T47D (cell line): ENCODE results near the gene PPP2R5C.

ENCODE experiments used
- DNase-seq, 2 experiments: peaks; one replicate each; pipeline versions ENCODE4 v3.0.0 to v3.0.0-alpha.2; 2011 to 2012; ENCODE audit warnings: low read depth in 1 of 2, low spot score in 1 of 2
- JUND ChIP-seq: IDR thresholded peaks from 2 replicates; pipeline ENCODE4 v1.6.1; 2012; ENCODE audit warnings: low read depth
- in situ Hi-C: cut with HindIII; loops from 2 replicates; pipeline ENCODE4 v1.10.0; 2016; ENCODE audit warnings: low sequenced_read_pairs, low pct_unique_long_range_greater_than_20kb

The PPP2R5C gene

DNA sequence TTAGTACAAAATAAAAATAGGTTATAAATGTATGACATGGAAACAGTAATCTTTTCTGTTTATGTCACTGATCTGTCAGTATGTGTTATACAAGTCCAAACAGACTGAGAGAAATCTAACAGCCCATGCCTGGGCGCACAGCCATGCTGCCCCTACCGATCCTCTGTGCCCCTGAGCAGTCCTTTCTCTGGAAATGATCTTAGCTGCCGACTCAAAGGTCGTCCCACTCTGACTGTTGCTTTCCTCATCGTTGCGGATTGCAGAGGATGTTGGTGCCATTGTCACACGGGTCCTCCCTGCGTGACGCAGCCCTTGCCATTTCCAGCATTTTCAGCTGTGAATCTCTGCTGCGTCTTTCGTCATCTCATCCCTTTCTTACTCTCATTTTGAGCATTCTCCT is 119.9 kb downstream of the PPP2R5C start:
- TF ChIP-seq JUND, result no peak
- no peak for DNase-seq
- in situ Hi-C loops, result no loop called here

DNA sequence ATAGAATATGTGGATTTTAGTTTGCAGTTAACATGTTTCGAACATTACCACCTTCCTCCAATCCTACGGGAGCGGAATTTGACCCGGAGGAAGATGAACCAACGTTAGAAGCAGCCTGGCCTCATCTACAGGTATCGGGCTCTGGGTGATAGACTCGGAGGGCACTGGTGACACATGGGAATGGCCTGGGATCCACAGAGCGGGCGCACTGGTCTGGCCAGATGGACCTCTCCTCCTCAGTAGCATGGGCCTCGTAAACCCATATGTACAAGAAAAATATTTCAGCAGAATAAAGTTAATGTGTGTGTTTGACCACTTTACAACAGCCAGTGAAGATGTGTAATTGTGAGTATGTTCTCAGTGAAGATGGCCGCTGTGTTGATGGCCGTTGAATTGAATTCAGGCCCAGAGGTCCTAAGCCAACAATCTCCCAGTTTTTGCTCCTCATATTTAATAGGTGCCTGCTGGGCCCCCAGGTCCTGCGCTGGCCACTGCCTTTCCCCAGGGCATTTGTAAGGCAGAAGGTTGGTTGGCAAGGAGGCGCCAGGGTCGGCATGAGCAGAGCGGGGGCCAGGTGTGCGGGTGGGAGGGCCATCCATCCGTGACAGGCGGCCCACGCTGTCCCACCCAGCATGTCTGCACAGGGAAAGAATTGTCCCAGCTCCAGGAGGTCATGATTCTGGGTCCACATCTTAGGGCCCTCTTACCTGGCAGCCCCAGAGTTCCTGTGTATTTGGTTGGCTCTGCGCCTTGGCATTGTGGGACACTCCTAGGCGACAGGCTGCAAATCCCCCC is 120.8 kb downstream of the PPP2R5C start:
- TF ChIP-seq JUND, result no peak
- DNase-seq, result no peak
- in situ Hi-C loops, result no loop called here

DNA sequence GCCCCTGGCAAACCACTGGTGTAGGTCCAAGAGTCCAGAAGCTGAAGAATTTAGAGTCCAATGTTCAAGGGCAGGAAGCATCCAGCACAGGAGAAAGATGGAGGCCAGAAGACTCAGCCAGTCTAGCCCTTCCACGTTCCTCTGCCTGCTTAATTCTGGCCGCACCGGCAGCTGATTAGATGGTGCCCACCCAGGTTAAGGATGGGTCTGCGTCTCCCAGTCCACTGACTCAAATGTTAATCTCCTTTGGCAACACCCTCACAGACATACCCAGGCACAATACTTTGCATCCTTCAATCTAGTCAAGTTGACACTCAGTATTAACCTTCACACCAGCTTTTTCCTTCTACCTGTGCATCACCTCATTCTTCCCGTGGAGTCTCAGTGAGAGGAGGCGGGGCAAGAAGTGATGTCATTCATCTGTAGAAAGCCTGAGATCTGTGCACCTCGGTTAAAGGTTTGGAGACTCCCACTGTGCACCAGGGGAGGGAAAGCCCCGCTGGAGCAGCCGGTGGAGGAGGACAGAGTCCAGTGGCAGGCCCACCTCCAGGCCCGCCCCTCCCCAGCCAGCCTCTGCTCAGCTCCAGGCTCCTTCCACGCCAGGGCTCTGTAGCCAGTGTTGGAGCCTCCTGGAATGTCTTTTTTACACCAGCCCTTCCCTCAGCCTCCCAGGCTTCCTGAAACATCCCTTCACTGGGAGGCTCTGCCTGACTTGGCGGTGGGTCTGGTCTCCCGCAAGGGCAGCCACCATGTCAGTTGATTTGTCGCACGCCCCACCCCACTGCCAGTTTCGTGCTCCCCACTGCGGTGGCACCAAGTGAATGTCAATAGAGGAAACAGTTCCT is 122.8 kb downstream of the PPP2R5C start:
- TF ChIP-seq JUND, result no peak
- no peak for DNase-seq
- in situ Hi-C loops, result no loop called here

DNA sequence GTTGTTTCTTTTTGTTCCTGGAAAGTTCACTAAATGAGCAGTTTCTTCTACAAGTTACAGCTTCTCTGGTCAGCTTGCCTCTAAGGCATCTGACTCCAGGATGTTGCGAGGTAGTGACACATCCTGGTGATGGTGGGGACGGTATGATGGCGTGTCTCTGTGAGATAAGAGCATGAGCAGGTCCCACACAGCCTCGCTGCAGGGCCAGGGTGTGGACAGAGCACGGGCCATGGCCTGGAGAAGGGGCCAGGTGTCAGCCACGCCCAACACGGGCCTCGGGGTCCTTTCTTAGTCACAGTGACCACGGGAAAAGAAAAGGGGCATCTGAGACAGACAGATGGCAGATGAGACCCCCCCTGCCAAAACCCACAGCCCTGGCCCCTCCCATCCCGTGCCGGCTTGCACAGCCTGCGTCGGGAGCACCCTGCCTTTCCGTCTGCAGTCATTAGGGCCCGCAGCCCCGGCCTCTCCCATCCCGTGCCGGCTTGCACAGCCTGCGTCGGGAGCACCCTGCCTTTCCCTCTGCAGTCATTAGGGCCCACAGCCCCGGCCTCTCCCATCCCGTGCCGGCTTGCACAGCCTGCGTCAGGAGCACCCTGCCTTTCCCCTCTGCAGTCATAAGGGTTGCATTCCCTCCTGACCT is 123.5 kb downstream of the PPP2R5C start:
- in situ Hi-C loops, result no loop called here
- no peak for TF ChIP-seq JUND
- DNase-seq, result no peak

DNA sequence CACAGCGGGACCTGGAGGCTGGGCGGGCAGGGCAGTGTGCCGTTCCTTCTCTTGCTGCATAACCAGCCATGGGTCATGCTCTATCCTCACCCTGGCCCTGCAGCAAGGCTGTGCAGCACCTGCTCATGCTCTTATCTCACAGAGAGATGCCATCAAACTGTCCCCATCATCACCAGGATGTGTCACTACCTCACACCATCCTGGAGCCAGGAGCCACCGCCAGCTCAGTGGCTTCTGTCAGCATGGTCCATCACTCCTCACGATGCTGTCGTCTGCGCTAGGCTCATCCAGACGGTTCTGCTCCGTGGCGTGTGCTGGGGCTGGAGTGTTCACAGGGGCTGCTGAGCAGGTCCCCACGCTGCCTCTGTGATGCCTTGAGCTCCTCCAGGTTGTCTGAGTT is 125.7 kb downstream of the PPP2R5C start:
- no peak for TF ChIP-seq JUND
- in situ Hi-C loops, result no loop called here
- DNase-seq, result no peak

DNA sequence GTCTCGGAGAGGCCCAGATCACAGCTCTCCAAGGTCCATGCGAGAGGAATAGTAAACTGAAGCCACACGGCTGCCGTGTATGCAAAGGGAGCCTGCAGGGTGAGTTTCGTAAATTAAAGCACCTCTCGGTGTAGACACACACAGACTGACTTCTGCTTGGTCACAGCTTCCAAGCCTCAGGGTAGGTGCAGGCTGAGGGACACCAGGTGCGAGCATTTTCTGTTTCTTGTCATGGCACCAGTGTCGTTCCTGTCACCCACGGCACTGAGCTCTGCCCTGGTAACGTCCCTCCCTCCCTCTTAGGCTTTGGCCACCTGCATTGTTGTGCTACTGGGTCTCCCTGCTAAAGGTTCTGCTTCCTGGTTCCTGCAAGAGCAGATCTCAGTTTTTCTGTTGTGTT is 126.7 kb downstream of the PPP2R5C start:
- in situ Hi-C loops, result no loop called here
- no peak for DNase-seq
- TF ChIP-seq JUND, result no peak

DNA sequence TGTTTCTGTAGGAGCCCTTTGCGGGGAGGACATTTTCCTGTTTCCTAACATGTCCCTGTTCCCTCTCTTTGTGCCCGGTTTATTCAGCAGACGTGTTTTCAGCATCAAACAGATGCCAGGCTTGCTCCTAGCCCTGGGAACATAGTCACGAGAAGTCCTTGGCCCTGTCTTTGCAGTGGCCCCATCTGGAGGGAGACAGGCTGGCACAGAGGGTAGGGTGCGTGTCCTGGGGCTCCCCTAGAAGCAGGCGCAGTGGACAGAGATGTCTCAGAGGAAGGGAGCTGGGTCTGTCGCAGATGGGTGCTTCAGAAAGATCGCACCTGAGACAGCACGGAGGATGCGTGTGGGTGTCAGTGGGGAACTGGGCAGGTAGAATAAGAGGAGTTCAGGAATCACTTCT is 127.9 kb downstream of the PPP2R5C start:
- DNase-seq, result no peak
- in situ Hi-C loops, result no loop called here
- TF ChIP-seq JUND, result no peak

DNA sequence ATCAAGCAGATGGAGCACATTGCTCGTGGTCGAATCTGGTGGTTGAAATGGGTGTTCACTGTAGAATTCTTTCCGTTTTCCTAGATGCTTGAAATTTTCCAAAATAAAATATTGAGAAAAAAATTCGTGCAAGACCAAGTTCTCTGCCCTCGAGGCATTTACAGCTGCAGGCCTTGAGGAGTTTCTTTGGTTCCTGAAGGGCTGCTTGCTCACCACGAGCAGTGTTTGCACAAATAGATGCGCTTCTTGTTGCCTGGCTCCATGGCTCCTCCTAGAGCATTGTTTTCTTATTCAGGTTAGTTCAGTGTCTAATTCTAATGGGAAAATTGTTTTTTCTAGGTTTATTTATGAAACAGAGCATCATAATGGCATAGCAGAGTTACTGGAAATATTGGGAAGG is 128.4 kb downstream of the PPP2R5C start:
- no peak for TF ChIP-seq JUND
- in situ Hi-C loops, result no loop called here
- peak in 1 of 2 experiments; percentile 42 for DNase-seq

DNA sequence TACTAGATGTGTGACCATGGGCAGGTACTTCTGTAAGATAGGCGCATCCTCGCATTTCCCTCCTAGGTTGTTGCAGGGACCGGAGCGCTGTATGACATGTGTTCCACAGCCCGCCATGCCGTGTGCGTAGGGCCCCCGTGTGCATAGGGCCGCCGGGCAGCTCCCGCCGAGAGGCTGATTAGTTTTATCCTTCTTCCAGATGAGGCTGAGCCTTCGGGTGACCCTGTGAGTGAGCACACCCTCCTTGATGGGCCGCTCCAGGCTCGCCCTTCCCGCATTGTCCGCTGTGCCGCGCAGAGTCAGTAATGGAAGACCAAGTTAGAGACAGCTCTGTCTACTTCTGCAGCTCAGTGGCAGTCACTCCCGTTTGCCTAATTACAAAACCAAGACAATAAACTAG is 130.0 kb downstream of the PPP2R5C start:
- in situ Hi-C loops, result no loop called here
- TF ChIP-seq JUND, result no peak
- no peak for DNase-seq

DNA sequence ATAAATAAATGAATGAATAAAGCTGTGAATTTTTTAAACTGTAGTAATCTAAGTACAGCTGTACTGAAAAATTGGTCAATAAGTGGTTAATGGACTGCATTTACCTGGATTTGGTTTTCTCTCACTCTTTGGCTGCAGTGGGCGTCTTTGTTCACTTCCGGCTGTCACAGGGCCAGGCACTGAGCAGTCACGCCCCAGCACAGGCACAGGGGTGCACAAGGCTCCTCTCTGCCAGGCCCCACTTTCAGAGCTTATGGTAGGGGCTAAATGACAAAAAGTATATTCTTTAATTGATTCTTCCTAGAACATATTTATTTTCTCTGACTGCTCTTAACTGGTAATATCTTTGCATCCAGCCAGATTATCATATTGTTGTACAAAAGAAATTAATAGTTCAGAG is 132.2 kb downstream of the PPP2R5C start:
- in situ Hi-C loops, result no loop called here
- DNase-seq, result no peak
- no peak for TF ChIP-seq JUND

DNA sequence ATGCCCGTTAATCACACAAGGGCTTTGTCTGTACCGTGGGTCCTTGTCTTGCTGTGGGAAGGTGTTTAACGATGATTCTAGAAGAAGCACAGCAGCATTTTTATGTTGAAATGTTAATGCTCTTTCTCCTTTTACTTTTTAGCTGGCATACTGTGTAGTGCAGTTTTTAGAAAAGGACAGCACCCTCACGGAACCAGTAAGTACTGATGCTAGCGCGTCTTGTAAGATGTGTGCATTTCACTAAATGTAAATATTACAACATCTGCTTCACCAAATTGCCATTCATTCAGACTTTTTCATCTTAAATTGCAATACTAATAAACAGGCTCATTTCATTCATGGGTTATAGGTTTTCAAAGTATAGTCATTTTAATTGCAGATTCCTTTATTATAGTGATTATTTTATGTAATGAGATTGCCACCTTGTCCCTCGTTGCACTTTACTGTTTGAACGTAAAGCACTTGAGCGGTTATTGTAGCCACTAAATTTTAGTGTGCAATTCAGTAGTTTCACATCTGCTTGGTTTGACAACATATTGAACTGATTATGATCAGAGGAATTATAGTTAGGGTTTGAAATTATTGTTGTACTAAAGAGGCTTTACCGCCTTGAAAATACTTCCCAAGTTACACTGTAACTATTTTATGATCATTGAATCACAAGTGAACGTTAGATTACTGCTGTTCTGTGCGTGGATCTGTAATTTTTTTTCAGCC is 133.0 kb downstream of the PPP2R5C start:
- in situ Hi-C loops, result no loop called here
- TF ChIP-seq JUND, result no peak

DNA sequence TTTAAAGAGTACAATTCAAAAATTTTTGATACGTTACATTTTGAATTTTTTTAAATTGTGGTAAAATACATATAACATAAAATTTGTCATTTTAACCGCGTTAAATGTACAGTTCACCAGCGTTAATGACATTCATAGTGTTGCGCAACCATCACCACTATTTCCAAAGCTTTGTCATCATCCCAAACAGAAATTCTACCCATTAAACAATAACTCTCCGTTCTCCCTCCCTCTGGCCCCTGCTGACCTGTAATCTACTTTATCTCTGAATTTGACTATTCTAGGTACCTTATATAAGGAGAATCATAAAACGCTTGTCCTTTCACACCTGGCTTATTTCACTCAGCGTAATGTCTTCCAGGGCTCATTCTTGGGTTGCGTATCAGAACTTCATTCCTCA is 133.7 kb downstream of the PPP2R5C start:
- in situ Hi-C loops, result no loop called here
- no peak for DNase-seq
- TF ChIP-seq JUND, result no peak

More for the DNA sequence above, 133.0 kb downstream of the PPP2R5C start:
- no peak for DNase-seq

DNA sequence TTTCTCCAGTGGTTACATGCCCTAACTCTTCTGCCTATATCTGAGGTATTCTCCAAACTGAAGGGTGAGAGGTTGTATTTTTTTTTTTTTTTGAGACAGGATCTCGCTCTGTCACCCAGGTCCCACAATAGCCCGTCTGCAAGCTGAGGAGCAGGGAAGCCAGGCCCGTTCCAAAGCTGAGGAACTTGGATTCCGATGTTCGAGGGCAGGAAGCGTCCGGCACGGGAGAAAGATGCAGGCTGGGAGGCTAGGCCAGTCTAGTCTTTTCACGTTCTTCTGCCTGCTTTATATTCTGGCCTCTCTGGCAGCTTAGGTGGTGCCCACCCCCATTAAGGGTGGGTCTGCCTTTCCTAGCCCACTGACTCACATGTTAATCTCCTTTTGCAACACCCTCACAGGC is 135.8 kb downstream of the PPP2R5C start:
- no peak for DNase-seq
- in situ Hi-C loops, result no loop called here
- TF ChIP-seq JUND, result no peak
